Measurements from ENCODE around the gene UBL3.

UBL3 gene

DNA sequence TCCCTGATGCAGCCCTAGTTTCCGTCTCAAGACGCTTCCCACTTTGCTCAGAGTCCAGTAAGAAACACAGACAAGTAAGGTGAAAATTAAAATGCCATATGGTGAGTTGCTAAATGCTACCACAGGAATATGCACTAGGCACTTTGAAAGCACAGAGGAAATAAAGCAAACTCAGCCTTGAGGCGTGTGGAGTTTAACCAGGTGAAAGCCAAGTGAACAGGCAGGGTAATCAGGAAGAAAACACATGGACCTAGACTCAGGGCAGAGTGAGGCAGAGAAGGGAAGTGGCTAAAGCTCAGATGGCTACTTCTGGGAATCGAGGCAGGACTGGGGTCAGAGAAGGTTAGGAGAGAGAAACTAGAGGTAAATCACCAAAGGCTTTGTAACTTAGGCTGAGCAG lies 5.4 kb upstream of the UBL3 start:
- no peak for DNase-seq

DNA sequence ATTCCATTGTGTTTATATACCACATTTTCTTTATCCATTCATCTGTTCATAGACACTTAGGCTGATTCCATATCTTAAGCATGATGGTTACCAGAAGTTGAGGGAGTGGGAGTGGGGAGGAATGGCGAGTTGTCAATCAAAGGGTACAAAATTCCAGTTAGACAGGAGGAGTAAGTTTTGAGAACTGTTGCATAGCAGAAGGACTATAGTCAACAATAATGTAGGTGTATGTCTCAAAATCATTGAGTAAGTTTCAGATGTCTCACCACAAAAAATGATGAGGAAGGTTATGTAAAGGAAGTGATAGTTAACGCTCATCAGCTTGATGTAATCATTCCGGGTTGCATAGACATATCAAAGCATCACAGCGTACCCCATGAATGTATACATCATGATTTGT lies 4.6 kb upstream of the UBL3 start:
- DNase-seq, result no peak

DNA sequence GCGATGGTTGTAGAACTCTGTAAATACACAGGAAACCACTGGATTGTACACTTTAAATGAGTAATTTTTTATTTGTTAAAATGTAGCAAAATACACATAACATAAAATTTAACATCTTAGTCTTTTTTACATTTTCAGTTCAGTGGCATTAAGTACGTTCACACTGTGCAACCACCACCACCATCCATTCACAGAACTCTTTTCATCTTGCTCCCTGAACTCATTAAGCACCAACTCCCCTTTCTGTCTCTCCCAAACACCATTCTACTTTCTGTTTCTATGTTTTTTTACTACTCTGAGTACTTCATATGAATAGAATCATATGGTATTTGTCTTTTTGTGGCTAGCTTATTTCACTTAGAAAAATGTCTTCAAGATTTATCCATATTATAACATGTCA lies 2.7 kb upstream of the UBL3 start:
- no peak for DNase-seq

DNA sequence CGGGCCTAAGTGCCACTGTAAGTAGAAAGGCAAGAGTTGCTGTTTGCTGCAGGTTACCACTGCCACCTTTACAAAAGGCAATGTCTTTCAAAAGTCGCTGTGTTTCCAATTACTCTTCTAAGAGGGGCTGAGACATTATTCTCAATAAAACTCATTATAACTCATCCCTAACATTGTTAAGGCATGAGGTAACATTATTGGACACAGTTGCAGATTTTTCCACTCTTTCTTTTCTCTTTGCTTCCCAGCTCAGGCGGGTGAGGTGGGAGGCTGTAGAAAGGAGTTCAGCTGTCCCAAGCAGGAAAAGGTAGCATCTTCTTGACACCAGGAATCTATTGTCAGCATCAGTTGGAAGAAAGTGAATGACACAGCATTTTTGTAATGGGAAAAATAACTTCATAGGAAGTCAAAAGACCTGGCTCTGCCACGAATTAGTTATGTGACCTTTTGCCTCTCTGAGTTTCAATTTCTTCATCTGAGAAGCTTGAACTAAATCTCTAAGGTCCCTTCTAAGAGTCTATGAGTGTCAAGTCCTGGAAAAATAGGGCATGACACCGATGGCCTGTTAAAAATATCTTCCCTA lies 2.1 kb upstream of the UBL3 start:
- no peak for DNase-seq

DNA sequence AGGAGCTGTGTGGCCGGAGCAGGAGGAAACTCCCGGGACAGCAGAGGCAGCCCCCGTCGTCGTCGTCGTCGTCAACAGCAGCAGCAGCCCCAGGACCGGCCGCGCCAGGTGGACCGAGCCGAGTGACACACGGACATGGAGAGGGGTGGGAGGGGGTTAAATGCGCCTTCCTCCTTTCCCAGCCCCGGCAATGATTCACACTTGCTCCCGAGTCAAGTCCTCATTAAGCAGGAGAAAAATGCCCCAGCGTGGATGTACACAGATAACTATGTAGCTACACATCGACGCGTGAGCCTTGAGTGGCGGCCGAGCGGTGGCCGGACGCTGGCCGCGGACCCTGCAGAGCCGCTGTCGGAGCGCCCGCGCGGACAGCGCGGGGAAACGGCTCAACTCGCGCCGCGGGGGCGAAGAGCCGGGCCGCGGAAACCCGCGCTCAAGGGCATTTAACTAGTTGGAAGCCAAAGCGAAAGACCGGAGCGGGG lies 645 bp downstream of the UBL3 start:
- peak in 1 of 4 experiments; percentile 32 for DNase-seq

DNA sequence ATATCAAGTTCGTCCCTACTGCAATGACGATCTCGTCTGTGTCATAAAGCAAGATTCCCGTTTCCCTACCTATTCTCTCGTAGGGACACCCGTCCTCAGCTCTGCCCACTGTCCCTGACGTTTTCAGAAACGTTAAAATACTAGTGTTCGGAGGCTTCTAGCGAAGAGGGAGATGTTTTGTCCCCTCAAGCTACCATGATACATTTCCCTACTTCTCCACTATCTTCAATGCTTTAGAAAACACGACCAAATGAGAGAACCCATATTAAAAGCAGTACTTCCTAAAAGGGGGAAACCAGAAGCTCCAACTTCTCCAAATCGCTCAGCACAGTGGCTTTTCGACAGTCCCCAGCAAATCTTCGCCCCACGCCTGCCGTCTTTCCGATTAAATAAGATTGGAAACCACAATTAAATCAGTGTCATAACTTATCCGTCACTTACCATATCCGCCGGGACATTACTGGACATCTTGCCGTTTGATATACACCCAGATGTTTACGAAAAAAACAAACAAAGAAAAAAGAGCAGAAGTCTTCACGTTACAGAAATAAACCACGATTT lies 1.3 kb downstream of the UBL3 start:
- no peak for DNase-seq

DNA sequence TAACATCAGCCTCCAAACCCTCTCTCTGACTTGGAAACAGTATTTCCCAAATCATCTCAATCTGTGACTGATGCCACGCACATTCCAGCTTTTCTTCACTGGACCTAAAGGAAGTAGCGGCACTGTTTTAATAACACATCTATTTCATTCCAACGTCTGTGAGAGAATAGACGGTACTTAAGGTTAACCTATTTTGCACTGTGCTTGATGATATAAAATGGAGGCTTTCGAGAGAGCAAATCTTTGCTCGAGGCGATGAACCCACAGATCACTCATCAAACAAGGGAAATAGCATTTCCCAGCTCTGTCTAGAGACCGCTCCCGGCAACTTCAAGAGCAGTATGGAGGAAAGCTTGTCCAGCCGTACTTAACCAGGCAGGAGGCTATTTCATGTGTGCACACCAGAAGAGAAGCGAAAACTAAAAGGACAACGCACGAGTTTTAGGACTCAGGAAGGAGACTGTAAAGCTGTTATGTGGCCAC lies 2.9 kb downstream of the UBL3 start:
- no peak for DNase-seq

DNA sequence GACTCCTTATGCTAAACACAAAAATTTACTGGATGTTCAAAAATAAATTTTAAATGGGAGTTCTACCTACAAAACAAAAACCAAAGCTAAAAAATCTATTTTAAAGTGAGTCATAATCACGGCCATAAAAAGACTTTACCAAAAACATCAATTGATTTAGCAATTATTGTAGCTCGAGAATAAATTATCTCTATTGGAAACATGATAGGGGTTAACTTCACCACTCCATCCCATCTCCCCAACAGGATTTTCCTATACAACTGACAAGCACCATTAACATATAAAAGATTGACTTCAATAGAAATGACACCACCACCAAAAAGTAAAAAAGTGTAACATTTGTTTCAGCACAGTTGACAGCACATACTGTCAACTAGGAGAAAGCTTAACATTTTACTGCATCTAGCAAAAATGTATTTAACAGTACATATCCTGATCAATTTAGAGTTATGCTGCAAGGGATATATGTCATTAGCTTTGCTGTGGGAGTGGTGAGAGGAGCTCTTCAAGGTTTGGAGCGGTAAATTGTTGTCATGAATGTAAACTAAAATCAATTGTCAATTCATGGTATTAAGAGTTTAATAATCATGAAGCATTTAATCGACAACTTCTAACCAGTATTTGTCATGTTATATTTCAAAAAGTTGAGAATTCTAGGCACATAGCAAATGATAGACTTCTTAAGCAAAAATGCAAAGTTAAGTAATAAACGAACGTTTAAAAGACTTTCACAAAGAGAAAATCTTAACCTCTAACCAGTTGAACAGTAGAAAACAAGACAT lies 3.8 kb downstream of the UBL3 start:
- no peak for DNase-seq

DNA sequence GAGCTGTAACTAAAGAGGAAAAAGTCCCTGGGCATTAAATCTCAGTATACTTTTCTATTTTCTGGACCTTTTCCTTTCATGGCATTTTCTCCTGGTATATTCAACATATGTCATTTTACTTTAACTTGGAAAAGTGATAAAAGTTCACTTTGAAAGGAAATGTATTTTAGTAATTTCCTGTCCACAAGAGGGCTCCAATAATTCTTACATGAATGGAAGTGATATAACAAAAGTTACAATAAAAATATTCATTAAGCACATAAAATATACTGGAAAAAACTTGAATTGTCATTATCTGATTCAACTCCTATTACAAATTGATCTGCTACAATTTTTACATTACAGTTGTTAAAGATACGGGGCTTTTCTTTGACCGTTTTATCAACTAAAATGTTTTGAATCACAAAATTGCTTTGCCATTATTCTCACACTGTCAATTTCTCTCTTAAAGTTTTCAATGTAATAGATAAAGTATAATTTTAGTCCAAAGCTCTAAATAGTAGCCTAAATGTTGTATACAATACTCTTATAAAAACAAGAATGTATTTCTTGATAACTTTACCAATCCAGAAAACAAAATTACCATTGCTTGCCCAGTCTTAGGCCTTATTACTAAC lies 4.9 kb downstream of the UBL3 start:
- no peak for DNase-seq

DNA sequence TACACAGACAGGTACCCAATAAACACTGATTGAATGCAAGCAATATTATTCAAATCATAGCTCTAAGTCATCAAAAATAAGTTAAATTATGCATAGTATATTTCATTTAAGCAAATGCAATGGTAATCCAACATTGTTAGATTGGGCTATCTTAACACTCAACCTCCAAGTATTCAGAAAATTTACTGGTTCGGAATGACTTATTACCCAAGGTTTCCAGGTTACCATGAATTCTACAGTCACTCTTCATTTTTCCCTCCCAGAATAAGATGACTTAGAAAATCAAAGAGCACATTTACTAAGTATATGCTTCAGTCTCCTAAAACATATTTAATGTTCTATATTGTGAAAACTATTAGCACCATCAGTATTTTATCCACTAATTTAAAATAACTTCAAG lies 6.0 kb downstream of the UBL3 start:
- DNase-seq, result no peak

DNA sequence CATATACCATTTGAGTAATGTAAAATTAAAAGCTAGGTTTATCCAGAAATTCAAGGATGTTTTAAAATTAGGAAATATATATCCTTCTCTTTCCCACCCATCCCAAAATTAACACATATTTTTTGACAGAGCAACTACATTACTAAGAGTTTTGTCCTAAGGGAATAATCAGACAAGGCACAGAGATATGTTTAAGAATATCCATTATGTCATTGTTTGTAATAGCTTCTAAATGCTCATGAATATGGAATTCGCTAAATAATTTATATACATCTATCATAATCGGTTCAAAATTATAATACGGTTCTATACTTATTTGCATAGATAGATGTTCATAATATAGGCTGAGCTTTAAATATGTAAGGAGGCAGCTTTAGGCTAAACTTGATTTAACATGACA lies 9.8 kb downstream of the UBL3 start:
- DNase-seq, result no peak

DNA sequence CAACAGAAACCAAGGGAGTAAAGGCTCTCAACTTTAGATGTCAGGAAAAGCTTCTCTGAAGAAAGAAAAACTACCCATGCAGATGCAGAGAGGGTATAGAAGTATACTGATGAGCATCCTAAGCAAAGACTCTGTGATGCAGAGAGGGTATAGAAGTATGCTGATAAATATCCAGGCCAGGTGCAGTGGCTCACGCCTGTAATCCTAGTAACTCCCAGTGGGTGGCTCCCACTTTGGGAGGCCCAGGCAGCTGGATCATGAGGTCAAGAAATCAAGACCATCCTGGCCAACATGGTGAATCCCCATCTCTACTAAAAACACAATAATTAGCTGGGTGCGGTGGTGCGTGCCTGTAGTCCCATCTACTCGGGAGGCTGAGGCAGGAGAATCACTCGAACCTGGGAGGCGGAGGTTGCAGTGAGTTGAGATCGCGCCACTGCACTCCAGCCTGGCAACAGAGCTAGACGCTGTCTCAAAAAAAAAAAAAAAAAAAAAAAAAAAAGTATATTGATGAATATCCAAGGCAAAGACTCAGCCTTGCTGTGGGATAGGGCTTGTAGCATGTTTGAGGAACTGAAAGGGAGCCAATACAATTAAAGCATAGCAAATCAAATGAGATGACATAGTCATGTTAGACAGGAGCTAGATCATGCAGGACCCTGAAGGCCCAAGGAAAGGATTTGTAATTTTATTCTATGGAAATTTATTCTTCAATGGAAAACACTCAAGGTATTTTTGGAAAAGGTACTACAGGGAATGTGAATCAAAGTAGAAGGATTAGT lies 14.9 kb downstream of the UBL3 start:
- DNase-seq, result no peak

DNA sequence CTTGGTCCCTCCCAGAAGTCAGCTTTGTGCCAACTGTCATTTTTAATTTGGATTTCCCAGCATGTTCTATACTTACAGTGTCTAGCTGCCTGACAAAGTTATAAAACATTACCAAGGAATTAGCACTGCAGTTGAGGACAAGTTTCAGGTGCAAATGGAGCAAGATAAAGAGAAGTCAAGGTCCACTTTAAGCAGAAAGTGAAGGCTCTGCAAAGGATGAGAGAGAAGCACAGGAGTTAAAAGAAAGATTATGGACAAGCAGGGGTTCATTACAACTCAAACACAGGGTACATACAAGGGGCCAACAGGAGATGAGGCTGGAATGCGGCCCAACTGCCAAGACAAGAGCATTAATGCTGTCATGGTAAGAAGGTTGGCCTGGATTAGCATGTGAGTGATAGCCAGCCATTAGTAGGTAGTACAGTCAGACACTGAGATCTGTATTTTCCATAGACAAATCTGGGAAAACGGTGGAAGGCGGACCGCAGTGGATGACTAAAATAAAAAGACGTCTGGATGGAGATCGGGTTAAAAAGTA lies 17.6 kb downstream of the UBL3 start:
- no peak for DNase-seq

DNA sequence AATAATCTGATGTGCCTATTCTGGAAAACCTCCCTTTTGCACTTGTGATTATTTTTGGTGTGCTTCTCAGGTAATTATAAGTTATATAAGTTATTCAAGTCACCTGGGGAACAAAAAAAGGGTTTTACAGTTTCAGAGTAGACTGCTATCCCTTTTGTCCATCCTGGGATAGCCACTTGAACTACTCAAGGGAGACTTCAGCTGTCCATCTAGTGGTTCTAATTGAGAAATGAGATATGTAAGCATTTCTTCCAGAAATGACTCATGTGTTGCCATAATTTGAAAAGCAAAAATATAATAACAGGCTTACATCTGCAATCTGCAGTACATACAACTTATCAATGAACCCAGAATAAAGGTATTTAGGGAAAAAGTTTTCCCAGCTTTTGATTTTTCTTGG lies 20.4 kb downstream of the UBL3 start:
- no peak for DNase-seq

DNA sequence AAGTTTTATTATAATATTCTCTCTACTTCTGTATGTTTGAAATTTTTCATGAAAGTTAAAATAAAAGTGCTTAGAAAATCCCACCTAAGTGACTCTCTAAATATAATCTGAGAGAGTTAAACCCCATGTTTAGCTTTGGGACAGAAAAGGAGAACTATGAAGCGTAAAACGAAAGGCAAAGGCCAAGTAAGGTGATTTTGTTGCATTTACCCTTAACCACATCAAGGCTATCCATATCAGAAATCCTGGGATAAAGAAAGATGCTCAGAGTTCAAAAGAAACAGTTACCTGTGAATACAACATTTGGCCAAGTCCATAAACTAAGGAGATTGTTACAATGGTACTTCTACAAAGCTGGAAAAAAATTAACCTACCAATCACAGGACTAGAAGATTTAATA lies 31.3 kb downstream of the UBL3 start:
- no peak for DNase-seq

DNA sequence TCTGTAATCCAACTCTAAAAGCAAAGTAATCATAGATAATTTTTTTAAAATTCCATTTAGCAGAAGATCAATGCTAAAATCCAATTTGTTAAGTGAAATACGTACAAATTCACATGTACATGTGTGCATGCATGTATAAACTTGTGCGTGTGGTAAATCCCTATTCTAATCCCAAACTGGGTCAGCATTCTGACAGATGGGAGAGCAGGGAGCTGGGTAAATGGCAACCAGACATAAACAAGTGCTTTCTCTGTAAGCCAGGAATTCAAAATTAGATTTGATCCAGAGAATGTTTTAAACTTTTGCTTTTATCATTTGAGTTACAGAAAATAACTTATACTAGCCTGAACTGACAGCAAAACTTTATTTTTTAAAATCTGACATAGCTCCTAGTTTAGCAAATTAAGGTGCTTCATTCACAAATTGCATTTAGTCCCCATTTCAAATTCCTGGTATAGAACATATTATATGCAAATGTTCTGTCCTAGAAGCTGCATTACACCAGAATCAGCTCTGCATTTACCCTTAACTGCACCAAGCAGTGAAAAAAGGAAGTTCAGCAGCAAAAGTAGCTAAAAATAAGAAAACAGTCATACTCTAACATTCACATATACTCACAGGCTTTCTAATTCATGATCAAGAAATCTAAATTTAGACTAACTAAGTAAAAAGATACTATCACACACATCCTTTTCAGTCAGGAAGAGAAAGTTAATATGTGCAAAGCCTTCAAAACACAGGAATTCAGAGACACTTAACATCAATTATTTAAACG lies 32.6 kb downstream of the UBL3 start:
- no peak for DNase-seq

DNA sequence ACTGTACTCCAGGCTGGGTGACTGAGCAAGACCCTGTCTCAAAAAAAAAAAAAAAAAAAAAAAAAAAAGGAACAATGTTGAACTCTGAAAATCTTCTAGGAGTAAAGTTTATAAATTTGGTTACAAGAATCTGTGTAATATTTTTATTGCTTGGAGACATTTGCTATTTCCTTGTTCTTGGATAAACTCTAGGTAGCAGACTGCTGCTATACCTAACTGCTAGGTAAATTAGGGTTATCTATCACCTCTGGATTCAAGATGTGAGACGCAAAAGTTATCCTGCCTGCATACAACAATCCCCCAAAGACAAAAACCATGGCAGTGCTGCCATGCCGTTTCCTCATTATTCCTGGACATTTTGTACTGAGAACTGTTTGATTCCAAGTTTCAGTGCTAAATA lies 33.7 kb downstream of the UBL3 start:
- DNase-seq, result no peak

DNA sequence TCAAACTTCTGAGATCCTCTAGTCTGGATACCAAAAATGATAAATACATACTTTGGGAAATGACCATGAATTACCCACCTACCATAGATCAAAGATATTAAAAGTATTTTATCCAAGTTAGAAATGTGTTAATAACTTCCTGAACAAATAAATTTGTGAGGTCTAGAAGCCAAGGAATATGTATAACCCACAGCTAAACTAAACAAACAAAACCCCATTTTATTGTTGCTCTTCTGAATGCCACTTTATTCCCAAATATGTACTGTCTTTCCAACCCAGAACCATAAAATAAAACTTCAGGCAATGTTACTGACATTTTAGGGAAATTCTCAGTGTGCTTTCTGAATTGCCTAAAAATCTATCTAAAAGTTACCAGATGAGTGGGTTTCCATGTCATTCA lies 35.1 kb downstream of the UBL3 start:
- no peak for DNase-seq

DNA sequence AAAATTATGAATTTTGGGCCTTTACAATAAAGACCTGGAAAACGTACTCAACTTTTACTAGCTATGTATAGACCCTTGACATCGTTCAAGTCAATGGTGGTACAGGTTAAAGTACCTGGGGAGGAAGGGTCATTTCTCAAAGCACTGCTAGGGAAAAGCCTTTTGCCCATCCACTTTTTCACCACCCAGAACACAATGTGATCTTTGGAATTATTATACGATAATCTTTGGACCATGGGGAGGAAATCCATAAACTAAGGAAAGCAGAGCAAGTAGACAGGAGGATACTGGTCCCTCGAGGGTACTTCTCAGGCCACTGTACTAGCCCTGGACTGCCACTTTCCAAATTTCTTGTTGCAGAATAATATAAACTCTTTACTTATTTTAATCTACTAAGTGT lies 39.5 kb downstream of the UBL3 start:
- DNase-seq, result no peak

DNA sequence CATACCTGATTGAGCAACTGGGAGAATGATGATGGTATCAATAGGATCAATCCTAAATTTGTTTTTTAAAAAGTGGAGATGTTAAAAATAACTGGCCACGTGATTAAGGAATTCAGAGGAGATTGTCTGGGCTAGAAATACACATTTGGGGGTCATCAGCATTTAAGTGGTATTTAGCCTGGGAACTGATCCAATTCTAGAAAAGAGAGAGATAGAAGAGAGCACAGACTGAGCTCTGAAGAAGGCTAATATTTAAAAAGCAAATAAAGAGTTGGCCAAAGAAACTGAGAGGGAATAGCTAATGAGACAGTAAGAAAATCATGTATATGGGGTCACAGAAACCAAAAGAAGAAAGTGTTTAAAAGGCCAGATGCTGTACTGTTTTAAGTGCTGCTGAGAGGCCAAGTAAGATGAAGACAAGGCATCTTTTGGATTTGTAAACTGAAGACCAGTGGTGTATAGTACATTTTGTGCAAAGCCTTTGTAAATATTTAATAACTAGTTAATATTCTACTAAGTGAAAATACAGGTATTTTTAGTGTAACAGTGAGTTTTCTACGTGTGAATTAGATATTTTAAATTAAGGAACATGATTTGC lies 40.2 kb downstream of the UBL3 start:
- no peak for DNase-seq

DNA sequence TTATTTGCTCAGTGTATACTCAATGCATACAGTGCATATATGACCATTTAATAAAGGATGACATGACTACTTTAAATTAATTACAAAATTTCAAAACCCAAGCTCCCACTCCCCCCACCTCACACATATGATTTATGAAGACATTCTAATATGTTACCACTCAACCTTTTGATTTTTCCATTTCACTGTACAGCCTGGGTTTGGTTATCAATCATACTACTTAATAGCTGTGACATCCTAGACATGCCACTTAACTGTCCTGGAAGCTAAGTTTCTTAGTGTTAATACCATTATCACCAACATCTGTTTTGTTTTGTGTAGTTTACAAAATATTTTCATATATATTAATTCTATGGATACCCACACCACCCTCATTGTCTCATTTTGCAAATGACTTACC lies 42.2 kb downstream of the UBL3 start:
- no peak for DNase-seq

Measured in activated naive CD4-positive, alpha-beta T cell (primary cell).